ENCODE measurements around the gene YIPF6. TPM values are rescaled to one million over a fixed set of nuclear protein-coding genes. Genes with fewer than 3 reads are reported as not detected.
"Not testable (repeated sequence)": the region's sequence is repeated elsewhere in the genome, so short reads cannot be mapped to it uniquely, and the experiment has no call there.

Gene YIPF6
- total and polyA plus RNA-seq, 2 donors: 17.1 to 38.3 TPM

DNA sequence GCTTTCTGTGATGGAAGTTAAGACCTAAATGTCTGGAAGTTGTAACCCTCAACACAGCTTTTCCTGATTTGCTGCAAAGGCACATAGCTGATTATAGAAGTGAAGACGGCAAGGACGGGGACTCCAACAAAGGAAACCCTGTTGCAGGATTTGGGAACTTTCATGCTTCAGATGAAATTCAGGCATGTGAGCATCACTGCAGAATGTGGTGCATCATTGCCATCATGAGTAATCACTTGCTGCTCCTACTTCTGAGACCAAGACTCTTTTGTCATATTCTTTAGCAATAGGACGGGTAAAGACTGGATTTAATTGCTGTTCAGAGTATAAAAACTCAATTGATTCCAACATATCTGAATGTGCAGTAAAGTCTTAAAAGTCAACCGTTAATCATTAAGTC lies 35.8 kb downstream of the YIPF6 start:
- no peak for DNase-seq (ENCODE audit: extremely low spot score)
- no peak overlapping the region for H3K4me3 ChIP-seq (ENCODE audit: low read depth, low read length)
- 77% methylated on average over 4 of the region's 4 CpGs for WGBS
- no peak overlapping the region for H3K27ac ChIP-seq (ENCODE audit: low read depth)
- H3K36me3 ChIP-seq (ENCODE audit: insufficient read depth): peaks cover 2% of the 10 kb centered on the region
- no peaks in the 10 kb centered on the region for H3K4me1 ChIP-seq (ENCODE audit: insufficient read depth)

- Histone ChIP-seq H3K4me1 (ENCODE audit: insufficient read depth) (no peaks in the 10 kb centered on the region), H3K4me3 (ENCODE audit: low read depth, low read length) (no peak overlapping the region), H3K36me3 (ENCODE audit: insufficient read depth) (no peaks in the 10 kb centered on the region), H3K27ac (ENCODE audit: low read depth) (no peak overlapping the region)
- no peak for DNase-seq (ENCODE audit: extremely low spot score)
- 86% methylated on average over 1 of the region's 1 CpG for WGBS
These were observed 37.6 kb downstream of the YIPF6 start for GRCh38 chrX:68536429-68536828.

DNA sequence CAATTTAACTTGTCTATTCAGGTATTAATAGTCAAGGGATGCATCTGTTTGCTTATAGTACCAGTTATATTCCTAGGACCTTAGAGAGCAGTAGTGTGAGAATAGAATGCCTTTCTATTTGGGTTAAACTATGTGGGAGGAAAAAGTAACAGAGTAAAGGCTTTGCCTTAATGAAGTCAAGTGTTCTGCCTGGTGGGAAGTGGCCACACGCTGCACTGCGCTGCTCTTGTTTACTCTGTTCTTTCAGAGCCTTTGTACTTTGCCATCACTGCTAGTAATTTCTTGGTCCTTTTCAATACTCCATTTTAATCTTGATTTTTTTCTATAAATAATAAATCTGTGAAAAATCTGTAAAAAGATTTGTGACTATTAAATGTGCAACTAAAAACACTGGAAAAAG lies 38.0 kb downstream of the YIPF6 start:
- Histone ChIP-seq H3K4me3 (ENCODE audit: low read depth, low read length) (no peak overlapping the region), H3K36me3 (ENCODE audit: insufficient read depth) (no peaks in the 10 kb centered on the region), H3K4me1 (ENCODE audit: insufficient read depth) (no peaks in the 10 kb centered on the region), H3K27ac (ENCODE audit: low read depth) (no peak overlapping the region)
- DNase-seq (ENCODE audit: extremely low spot score): no peak
- WGBS: 70% methylated on average over 2 of the region's 2 CpGs

GRCh38 chrX:68550193-68550592 lies 51.3 kb downstream of the YIPF6 start:
- H3K4me3 ChIP-seq (ENCODE audit: low read depth, low read length): no peak overlapping the region
- no peaks in the 10 kb centered on the region for H3K36me3 ChIP-seq (ENCODE audit: insufficient read depth)
- 93% methylated on average over 3 of the region's 3 CpGs for WGBS
- no peak overlapping the region for H3K27ac ChIP-seq (ENCODE audit: low read depth)
- no peak for DNase-seq (ENCODE audit: extremely low spot score)
- H3K4me1 ChIP-seq (ENCODE audit: insufficient read depth): no peaks in the 10 kb centered on the region

DNA sequence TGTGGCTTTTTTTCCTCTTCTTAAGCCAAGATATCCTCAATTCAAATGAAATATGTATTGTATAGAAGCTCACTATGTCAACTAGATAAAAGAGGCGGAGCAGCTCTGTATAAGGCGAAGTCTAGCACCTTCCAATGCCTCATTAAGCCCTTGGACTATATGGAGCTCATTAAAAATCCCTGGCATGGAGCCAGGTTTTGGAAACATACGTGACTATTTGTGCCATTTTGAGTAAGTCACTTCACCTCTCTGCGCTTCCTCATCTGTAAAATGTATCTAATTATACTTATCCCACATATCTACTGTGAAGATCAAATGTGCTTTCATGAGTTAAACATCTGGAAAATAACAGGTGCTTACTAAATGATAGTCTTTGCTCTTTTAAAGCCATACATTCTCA lies 57.2 kb downstream of the YIPF6 start:
- WGBS: 76% methylated on average over 4 of the region's 4 CpGs

DNA sequence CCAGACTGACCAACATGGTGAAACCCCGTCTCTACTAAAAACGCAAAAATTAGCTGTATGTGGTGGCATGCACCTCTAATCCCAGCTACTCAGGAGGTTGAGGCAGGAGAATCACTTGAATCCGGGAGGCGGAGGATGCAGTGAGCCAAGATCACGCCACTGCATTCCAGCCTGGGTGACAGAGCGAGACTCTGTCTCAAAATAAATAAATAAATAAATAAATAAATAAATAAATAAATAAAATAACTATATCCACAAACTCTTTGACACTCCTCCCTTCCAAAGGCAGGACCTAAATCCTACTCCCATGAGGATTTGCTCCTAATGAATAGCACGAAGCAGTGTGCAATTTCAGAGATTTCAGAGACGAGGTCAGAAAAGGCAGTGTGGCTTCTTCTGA lies 58.3 kb downstream of the YIPF6 start:
- 94% methylated on average over 8 of the region's 8 CpGs for WGBS
- H3K4me3 ChIP-seq (ENCODE audit: low read depth, low read length); DNase-seq (ENCODE audit: extremely low spot score); H3K27ac ChIP-seq (ENCODE audit: low read depth); H3K4me1 ChIP-seq (ENCODE audit: insufficient read depth); H3K36me3 ChIP-seq (ENCODE audit: insufficient read depth): not testable (repeated sequence)

More for the DNA sequence above, 57.2 kb downstream of the YIPF6 start:
- Histone ChIP-seq H3K4me1 (ENCODE audit: insufficient read depth) (no peaks in the 10 kb centered on the region), H3K27ac (ENCODE audit: low read depth) (no peak overlapping the region), H3K36me3 (ENCODE audit: insufficient read depth) (no peaks in the 10 kb centered on the region), H3K4me3 (ENCODE audit: low read depth, low read length) (no peak overlapping the region)
- DNase-seq (ENCODE audit: extremely low spot score): no peak

GRCh38 chrX:68559905-68560304 lies 61.1 kb downstream of the YIPF6 start:
- H3K4me1 ChIP-seq (ENCODE audit: insufficient read depth); H3K27ac ChIP-seq (ENCODE audit: low read depth); H3K4me3 ChIP-seq (ENCODE audit: low read depth, low read length); H3K36me3 ChIP-seq (ENCODE audit: insufficient read depth); DNase-seq (ENCODE audit: extremely low spot score): not testable (repeated sequence)
- WGBS: 95% methylated on average over 4 of the region's 4 CpGs

GRCh38 chrX:68568136-68568535 lies 69.3 kb downstream of the YIPF6 start:
- WGBS: 93% methylated on average over 2 of the region's 2 CpGs
- H3K4me3 ChIP-seq (ENCODE audit: low read depth, low read length): no peak overlapping the region
- no peaks in the 10 kb centered on the region for H3K4me1 ChIP-seq (ENCODE audit: insufficient read depth)

DNA sequence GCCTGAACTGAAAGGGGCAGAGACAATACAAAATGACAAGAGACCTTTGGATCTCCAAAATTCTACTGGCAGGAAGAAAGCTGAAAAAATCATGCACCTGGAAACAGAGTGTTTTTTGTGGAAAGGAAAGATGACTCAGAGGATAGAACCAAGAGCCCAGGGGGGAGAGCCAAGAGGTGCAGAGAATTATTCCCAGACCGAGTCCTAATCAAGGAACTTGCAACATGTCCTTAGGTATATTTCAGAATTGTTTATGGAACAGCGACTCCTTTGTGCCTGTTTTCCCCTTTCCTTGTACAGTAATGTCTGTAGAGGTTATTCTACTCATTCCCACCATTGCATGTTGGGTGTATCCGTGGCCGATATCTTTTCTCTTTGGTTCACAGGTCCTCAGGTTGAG lies 71.7 kb downstream of the YIPF6 start:
- Histone ChIP-seq H3K27ac (ENCODE audit: low read depth) (no peak overlapping the region), H3K4me1 (ENCODE audit: insufficient read depth) (no peaks in the 10 kb centered on the region), H3K4me3 (ENCODE audit: low read depth, low read length) (no peak overlapping the region), H3K36me3 (ENCODE audit: insufficient read depth) (no peaks in the 10 kb centered on the region)
- 86% methylated on average over 4 of the region's 4 CpGs for WGBS
- DNase-seq (ENCODE audit: extremely low spot score): no peak

More at GRCh38 chrX:68568136-68568535, 69.3 kb downstream of the YIPF6 start:
- Histone ChIP-seq H3K36me3 (ENCODE audit: insufficient read depth) (no peaks in the 10 kb centered on the region), H3K27ac (ENCODE audit: low read depth) (no peak overlapping the region)
- DNase-seq (ENCODE audit: extremely low spot score): no peak

DNA sequence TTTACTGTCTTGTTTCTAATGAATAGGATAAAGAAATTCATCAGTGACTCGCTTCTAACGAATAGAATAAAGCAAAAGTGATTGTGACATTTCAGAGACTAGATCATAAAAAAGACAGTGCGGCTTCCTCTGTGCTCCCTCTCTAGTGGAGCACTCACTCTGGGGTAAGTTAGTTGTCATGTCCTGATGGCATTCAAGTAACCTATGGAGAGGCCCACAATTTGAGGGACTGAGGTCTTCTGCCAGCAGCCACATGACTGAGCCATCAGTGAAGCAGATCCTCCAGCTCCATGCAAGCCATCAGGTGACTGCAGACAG lies 72.4 kb downstream of the YIPF6 start:
- no peaks in the 10 kb centered on the region for H3K4me1 ChIP-seq (ENCODE audit: insufficient read depth)
- no peak overlapping the region for H3K4me3 ChIP-seq (ENCODE audit: low read depth, low read length)
- H3K36me3 ChIP-seq (ENCODE audit: insufficient read depth): no peaks in the 10 kb centered on the region
- 89% methylated on average over 3 of the region's 3 CpGs for WGBS
- no peak for DNase-seq (ENCODE audit: extremely low spot score)
- no peak overlapping the region for H3K27ac ChIP-seq (ENCODE audit: low read depth)

DNA sequence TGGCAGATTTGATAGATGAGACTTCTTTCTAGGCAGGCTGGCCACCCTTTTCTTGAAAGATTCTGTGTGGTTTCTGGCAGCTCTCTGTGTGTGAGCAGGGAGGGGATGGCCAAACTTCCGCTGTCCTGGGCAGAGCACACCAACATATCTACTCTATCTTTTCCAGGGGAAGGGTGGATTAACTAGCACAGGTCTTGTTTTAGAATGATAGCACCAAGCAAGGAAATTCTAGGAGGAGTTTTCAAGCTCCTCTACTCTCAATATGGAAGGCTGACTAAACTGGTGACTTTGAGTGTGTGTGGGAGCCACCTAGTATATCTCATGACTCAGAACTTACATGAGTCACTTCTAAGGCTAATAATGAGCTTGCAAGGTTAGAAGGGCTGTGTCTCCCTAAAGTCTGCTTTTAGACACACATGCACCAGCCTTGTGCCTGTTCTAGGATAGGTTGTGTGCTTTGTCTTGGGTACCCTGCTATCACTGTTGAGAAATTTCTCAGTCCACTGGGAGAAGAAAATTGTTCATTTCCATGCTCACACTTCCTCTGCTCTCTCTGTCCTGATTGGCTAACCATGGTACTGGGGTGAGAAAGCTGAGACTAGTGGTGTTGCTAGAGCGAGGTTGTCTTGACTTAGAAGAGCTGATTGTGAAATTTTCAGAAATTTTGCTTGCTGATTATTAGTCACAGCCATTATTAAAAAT lies 72.9 kb downstream of the YIPF6 start:
- WGBS: 86% methylated on average over 2 of the region's 2 CpGs
- no peak overlapping the region for H3K27ac ChIP-seq (ENCODE audit: low read depth)
- no peak for DNase-seq (ENCODE audit: extremely low spot score)
- H3K36me3 ChIP-seq (ENCODE audit: insufficient read depth): no peaks in the 10 kb centered on the region
- no peaks in the 10 kb centered on the region for H3K4me1 ChIP-seq (ENCODE audit: insufficient read depth)
- no peak overlapping the region for H3K4me3 ChIP-seq (ENCODE audit: low read depth, low read length)

- H3K36me3 ChIP-seq (ENCODE audit: insufficient read depth): no peaks in the 10 kb centered on the region
- no peak for DNase-seq (ENCODE audit: extremely low spot score)
- H3K27ac ChIP-seq (ENCODE audit: low read depth): no peak overlapping the region
- 94% methylated on average over 3 of the region's 3 CpGs for WGBS
- H3K4me1 ChIP-seq (ENCODE audit: insufficient read depth): no peaks in the 10 kb centered on the region
- no peak overlapping the region for H3K4me3 ChIP-seq (ENCODE audit: low read depth, low read length)
These were observed 75.4 kb downstream of the YIPF6 start for GRCh38 chrX:68574240-68574639.

DNA sequence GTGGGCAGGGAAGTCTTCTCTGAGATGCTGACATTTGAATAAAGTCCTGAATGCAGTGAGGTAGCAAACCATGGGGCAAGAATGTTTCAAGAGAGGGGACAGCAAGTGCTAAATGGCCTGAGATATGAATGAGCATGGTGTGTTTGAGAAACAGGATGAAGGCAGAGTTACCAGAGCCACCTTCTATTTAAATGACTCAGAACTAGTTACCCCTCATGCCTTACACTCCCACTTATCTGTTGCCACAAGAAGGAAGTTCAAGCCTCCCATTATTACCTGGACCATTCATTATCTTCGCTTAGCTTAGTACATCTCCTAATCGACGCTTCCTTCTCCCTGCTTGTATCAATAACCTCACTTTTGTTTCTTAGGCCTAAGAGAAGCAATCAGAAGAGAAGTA lies 81.0 kb downstream of the YIPF6 start:
- no peak overlapping the region for H3K4me3 ChIP-seq (ENCODE audit: low read depth, low read length)
- no peaks in the 10 kb centered on the region for H3K36me3 ChIP-seq (ENCODE audit: insufficient read depth)
- WGBS: 97% methylated on average over 3 of the region's 3 CpGs
- DNase-seq (ENCODE audit: extremely low spot score): no peak
- no peaks in the 10 kb centered on the region for H3K4me1 ChIP-seq (ENCODE audit: insufficient read depth)
- H3K27ac ChIP-seq (ENCODE audit: low read depth): no peak overlapping the region

GRCh38 chrX:68584221-68584620 lies 85.4 kb downstream of the YIPF6 start:
- 82% methylated on average over 2 of the region's 2 CpGs for WGBS
- Histone ChIP-seq H3K4me3 (ENCODE audit: low read depth, low read length) (no peak overlapping the region), H3K4me1 (ENCODE audit: insufficient read depth) (no peaks in the 10 kb centered on the region)

More at GRCh38 chrX:68584221-68584620, 85.4 kb downstream of the YIPF6 start:
- DNase-seq (ENCODE audit: extremely low spot score): no peak
- H3K27ac ChIP-seq (ENCODE audit: low read depth): no peak overlapping the region
- no peaks in the 10 kb centered on the region for H3K36me3 ChIP-seq (ENCODE audit: insufficient read depth)

Measured in urinary bladder (tissue), 4 donors.